ENCODE measurements around the gene HDAC3.

The HDAC3 gene

DNA sequence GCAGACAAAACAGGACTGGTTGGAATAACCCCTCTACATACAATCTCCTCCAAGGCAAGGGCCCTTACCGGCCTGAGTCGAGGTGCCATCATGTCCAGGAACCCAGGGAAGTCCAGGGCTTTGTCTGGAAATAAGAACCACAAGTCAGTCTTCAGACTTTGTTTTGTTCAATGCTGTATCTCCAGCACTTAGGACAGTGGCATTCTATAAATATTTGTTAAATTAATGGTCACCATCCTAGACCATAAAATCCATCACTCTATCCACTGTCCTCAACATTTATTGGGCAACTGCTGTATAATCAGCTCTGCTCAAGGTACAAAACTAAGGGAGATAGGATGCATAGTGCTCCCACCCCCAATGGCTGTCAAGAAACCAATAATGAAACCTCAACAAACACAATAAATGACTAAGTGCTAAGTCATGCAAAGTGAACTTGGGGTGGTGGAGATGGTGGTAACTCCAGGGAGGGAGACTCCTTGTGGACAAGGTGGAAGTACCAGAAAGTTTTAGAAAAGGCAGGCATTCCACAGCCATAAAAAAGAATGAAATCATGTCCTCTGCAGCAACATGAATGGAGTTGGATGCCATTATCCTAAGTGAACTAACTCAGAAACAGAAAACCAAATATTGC is 5.1 kb upstream of the HDAC3 start:
- TF ChIP-seq, protein P1, sequence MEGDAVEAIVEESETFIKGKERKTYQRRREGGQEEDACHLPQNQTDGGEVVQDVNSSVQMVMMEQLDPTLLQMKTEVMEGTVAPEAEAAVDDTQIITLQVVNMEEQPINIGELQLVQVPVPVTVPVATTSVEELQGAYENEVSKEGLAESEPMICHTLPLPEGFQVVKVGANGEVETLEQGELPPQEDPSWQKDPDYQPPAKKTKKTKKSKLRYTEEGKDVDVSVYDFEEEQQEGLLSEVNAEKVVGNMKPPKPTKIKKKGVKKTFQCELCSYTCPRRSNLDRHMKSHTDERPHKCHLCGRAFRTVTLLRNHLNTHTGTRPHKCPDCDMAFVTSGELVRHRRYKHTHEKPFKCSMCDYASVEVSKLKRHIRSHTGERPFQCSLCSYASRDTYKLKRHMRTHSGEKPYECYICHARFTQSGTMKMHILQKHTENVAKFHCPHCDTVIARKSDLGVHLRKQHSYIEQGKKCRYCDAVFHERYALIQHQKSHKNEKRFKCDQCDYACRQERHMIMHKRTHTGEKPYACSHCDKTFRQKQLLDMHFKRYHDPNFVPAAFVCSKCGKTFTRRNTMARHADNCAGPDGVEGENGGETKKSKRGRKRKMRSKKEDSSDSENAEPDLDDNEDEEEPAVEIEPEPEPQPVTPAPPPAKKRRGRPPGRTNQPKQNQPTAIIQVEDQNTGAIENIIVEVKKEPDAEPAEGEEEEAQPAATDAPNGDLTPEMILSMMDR (IDR thresholded peaks at IDR 0.05; ENCODE audit: low read length, missing control alignments) = peak; percentile 39
- H3K4me3 ChIP-seq (replicated peaks; ENCODE audit: low read depth, low read length) = no peak overlapping the region
- peak; percentile 69 for DNase-seq (ENCODE audit: low read depth)

DNA sequence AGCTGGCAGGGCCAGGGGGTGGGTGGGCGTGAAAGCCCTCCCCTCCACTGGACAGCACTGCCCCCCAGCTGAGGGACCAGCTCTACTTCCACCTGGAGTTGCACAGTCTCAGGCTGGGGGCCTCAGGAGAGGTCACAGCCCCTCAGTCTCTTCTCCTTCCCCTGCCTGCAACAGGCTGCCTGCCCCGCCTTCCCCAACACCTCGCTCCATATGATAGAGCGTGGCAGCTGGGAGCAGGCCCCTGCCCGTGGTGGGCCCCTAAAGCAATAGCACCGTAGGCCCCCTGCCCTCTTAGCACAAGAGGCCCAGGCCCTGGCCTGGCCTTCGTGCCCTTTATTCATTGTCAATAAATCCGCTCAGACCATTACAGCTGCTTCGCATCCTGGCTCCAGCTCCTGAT is 4.0 kb upstream of the HDAC3 start:
- DNase-seq (ENCODE audit: low read depth) = no peak
- H3K4me3 ChIP-seq (replicated peaks; ENCODE audit: low read depth, low read length) = no peak overlapping the region
- TF ChIP-seq, protein P1 (IDR thresholded peaks at IDR 0.05; ENCODE audit: low read length, missing control alignments) = no peak

DNA sequence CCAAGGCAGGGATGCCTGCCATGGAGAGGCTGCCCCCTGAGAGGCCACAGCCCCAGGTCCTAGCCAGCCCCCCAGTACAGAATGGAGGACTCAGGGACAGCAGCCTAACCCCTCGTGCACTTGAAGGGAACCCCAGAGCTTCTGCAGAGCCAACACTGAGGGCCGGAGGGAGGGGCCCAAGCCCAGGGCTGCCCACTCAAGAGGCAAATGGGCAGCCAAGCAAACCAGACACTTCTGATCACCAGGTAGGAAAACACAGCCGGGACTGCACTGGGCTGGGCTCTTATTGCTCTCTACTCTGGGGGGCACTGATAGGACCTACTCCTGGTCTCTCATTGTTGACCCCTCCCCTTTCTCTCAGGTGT is 3.4 kb upstream of the HDAC3 start:
- H3K4me3 ChIP-seq (replicated peaks; ENCODE audit: low read depth, low read length) = no peak overlapping the region
- TF ChIP-seq, protein P1 (IDR thresholded peaks at IDR 0.05; ENCODE audit: low read length, missing control alignments) = no peak
- no peak for DNase-seq (ENCODE audit: low read depth)

DNA sequence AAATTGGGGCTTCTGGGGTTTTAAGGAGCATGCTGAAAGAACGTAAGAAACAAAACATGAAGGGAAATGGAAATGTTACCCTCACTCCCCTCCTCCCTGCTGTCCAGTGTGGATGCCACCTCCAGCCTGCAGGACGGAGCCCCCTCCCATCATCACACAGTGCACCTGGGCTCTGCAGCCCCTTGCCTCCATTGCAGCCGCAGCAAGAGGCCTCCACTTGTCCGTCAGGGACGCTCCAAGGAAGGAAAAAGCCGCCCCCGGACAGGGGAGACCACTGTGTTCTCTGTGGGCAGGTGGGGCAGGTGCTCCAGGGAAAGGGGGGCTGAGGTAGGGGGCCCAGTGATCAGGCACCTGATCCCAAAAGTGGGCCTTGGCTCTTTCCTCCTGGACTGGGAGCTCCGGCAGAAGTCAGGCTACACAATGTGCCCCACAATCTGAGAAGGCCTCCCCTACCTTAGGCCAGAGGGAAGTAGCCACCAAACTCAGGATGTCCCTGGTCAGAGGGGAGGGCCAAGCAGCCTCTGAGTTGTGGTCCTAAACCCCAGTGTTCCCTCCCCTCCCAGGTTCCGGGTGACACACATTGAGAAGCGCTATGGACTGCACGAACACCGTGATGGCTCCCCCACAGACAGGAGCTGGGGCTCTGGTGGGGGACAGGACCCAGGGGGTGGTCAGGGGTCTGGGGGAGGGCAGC is 2.9 kb upstream of the HDAC3 start:
- no peak for DNase-seq (ENCODE audit: low read depth)
- H3K4me3 ChIP-seq (replicated peaks; ENCODE audit: low read depth, low read length) = no peak overlapping the region
- TF ChIP-seq, protein P1 (IDR thresholded peaks at IDR 0.05; ENCODE audit: low read length, missing control alignments) = no peak

DNA sequence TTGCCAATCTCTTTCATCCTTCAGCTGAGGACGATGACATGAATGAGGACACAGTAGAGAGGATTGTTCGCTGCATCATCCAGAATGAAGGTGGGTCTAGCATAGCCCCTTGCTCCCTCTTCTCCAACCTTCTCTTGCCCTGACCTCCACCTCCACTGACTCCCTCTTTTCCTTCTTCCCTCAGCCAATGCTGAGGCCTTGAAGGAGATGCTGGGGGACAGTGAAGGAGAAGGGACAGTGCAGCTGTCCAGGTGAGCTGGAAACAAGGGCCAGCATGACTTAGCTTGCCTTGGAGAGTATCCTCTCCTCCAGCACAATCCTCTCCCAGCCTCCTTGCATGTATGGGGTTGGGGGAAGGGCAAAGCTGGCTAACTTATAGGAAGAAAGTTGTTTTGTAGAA is 2.1 kb upstream of the HDAC3 start:
- H3K4me3 ChIP-seq (replicated peaks; ENCODE audit: low read depth, low read length) = no peak overlapping the region
- TF ChIP-seq, protein P1 (IDR thresholded peaks at IDR 0.05; ENCODE audit: low read length, missing control alignments) = no peak
- DNase-seq (ENCODE audit: low read depth) = no peak

DNA sequence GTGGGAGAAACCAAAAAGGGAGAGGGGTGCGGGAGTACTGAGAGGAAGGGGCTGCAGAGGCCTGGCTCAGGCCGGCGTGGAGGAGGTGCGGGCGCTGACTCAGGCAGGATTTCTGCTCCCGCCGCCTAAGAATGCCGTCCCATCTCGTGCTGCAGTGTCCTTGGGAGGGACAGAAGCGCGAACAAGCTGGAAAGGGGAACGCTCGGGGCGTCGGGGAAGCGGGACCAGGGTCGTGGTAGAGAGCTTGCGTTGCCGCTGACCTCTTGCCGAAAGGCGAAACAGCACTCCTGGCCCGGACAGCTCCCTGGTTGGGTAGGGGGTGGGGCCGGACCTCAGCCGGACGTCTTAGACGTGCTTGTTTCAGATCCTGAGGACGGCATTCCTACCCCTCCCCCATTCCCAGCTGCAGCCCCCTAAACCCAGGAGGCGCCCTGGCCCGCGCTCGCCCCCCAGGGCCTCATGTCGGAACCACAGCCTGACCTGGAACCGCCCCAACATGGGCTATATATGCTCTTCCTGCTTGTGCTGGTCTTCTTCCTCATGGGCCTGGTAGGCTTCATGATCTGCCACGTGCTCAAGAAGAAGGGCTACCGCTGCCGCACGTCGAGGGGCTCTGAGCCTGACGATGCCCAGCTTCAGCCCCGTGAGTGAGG is 1.2 kb upstream of the HDAC3 start:
- TF ChIP-seq, protein P1 (IDR thresholded peaks at IDR 0.05; ENCODE audit: low read length, missing control alignments) = peak; percentile 19
- peak; percentile 57 for DNase-seq (ENCODE audit: low read depth)
- peak overlapping the region; percentile 98 for H3K4me3 ChIP-seq (replicated peaks; ENCODE audit: low read depth, low read length)
